GM12878 (cell line): ENCODE results near the gene OR4S1. TPM values are rescaled to one million over a fixed set of nuclear protein-coding genes. Genes with fewer than 3 reads are reported as not detected.

Experiments used
- ATAC-seq: fragments of 200-7000 bp; cut with Tn5 transposase; 3 replicates; pipeline ENCODE4 v1.9.1; 2020; ENCODE audit warnings: mild to moderate bottlenecking, moderate library complexity
- BruUV-seq: library from RNA; stranded (reverse); fragments of 400-500 nt; replicated peaks from 2 replicates; lab custom pipeline; 2021; lab: Mats Ljungman, UMichigan
- CTCF ChIA-PET: fragments of 300-600 bp; sonication (Branson Sonifier 250); formaldehyde crosslinking; extraction: SDS; loops from one replicate; lab custom pipeline; 2021; ENCODE audit warnings: inconsistent platforms; lab: Yijun Ruan, JAX
- POLR2A ChIA-PET: fragments of 350-600 bp; formaldehyde crosslinking; extraction: SDS; loops from one replicate; lab custom pipeline; 2021; ENCODE audit warnings: inconsistent platforms; lab: Charles Lee
- RAD21 ChIA-PET: fragments of 300-600 bp; sonication (Branson Sonifier 250); formaldehyde crosslinking; loops from one replicate; lab custom pipeline; 2023; ENCODE audit warnings: antibody characterized with exemption; ENCODE audit not compliant: unreplicated experiment; lab: Charles Lee
- SMC1A ChIA-PET: fragments of 300-600 bp; sonication (Branson Sonifier 250); formaldehyde crosslinking; loops from one replicate; lab custom pipeline; 2023; ENCODE audit not compliant: unreplicated experiment, uncharacterized antibody; lab: Charles Lee
- DNase-seq: peaks from one replicate; pipeline ENCODE4 v3.0.0-alpha.2; 2011; ENCODE audit warnings: low read depth, low spot score
- FAIRE-seq: peaks from 3 replicates; lab custom pipeline; 2011; peaks lifted over from hg19 to GRCh38; lab: Jason Lieb, UNC
- H2AFZ ChIP-seq: 2 replicates; pipeline ENCODE4 v1.6.0; 2011; ENCODE audit warnings: low read depth, low read length, control low read depth; ENCODE audit not compliant: control insufficient read depth
- H3K27ac ChIP-seq: 2 replicates; pipeline ENCODE4 v1.5.1; 2011; ENCODE audit warnings: control low read depth; ENCODE audit not compliant: control insufficient read depth, insufficient read depth
- H3K27me3 ChIP-seq, 2 experiments: replicated peaks in 1 of 2; 2 replicates each; pipeline versions ENCODE4 v1.6.0 to v1.6.1; 2011; ENCODE audit warnings: low read length in 1 of 2; ENCODE audit not compliant: control insufficient read depth in 2 of 2, insufficient read depth in 2 of 2
- H3K36me3 ChIP-seq, 2 experiments: 2 replicates each; pipeline ENCODE4 v1.5.1; 2011; ENCODE audit warnings: low read length in 1 of 2; ENCODE audit not compliant: control insufficient read depth in 2 of 2, insufficient read depth in 2 of 2
- H3K4me1 ChIP-seq: 2 replicates; pipeline ENCODE4 v1.6.1; 2011; ENCODE audit warnings: mild to moderate bottlenecking, low read length, moderate library complexity, mixed read lengths; ENCODE audit not compliant: control insufficient read depth, insufficient read depth
- H3K4me2 ChIP-seq: 2 replicates; pipeline ENCODE4 v1.6.0; 2011; ENCODE audit warnings: control low read depth; ENCODE audit not compliant: control insufficient read depth, insufficient read depth
- H3K4me3 ChIP-seq: fragments of 200-600 bp; sonication (generic); 2 replicates; pipeline ENCODE4 v1.5.1; 2016
- H3K79me2 ChIP-seq: 2 replicates; pipeline ENCODE4 v1.6.0; 2011; ENCODE audit warnings: low read length; ENCODE audit not compliant: control insufficient read depth, insufficient read depth
- H3K9ac ChIP-seq: 2 replicates; pipeline ENCODE4 v1.8.0; 2011; ENCODE audit warnings: low read length, control low read depth, mixed read lengths; ENCODE audit not compliant: control insufficient read depth, insufficient read depth
- H3K9me3 ChIP-seq: replicated peaks from 3 replicates; pipeline ENCODE4 v1.5.1; 2011; ENCODE audit warnings: mild to moderate bottlenecking, low read length; ENCODE audit not compliant: control insufficient read depth, insufficient read depth
- H4K20me1 ChIP-seq: 2 replicates; pipeline ENCODE4 v1.6.0; 2011; ENCODE audit not compliant: control insufficient read depth, insufficient read depth
- CHD1 ChIP-seq: IDR thresholded peaks from 2 replicates; pipeline ENCODE4 v1.6.1; 2012; ENCODE audit warnings: low read depth, low read length, improper control_type of control experiment
- ELK1 ChIP-seq: IDR thresholded peaks from 2 replicates; pipeline ENCODE4 v1.6.1; 2012; ENCODE audit warnings: low read depth, low read length, improper control_type of control experiment
- HCFC1 ChIP-seq: fragments of 150-350 bp; IDR thresholded peaks from 2 replicates; pipeline ENCODE4 v1.6.1; 2014; ENCODE audit warnings: low read length
- JUNB ChIP-seq: IDR thresholded peaks from 2 replicates; pipeline ENCODE4 v1.6.1; 2016; ENCODE audit warnings: antibody characterized with exemption, mild to moderate bottlenecking
- KLF5 ChIP-seq: fragments of 450-650 bp; IDR thresholded peaks from 2 replicates; pipeline ENCODE4 v1.6.1; 2014; ENCODE audit warnings: mild to moderate bottlenecking; ENCODE audit not compliant: partially characterized antibody
- NR2F1 ChIP-seq: fragments of 450-650 bp; conservative IDR thresholded peaks from 2 replicates; pipeline ENCODE4 v1.6.1; 2017; ENCODE audit warnings: mild to moderate bottlenecking
- PBX3 ChIP-seq: IDR thresholded peaks from 2 replicates; pipeline ENCODE4 v1.6.1; 2011; ENCODE audit warnings: mild to moderate bottlenecking, low read depth, low read length, moderate library complexity; ENCODE audit not compliant: insufficient replicate concordance
- RB1 ChIP-seq: fragments of 450-650 bp; formaldehyde crosslinking; IDR thresholded peaks from 2 replicates; pipeline ENCODE4 v1.6.1; 2017; ENCODE audit warnings: mild to moderate bottlenecking, borderline replicate concordance
- RBBP5 ChIP-seq: fragments of 200-600 bp; sonication (generic); conservative IDR thresholded peaks from 2 replicates; pipeline ENCODE4 v1.6.1; 2016
- RFX5 ChIP-seq: IDR thresholded peaks from 2 replicates; pipeline ENCODE4 v1.6.1; 2011; ENCODE audit warnings: low read depth, low read length, improper control_type of control experiment
- SUZ12 ChIP-seq: fragments of 200-600 bp; sonication (generic); IDR thresholded peaks from one replicate; pipeline ENCODE4 v1.6.1; 2018; ENCODE audit warnings: antibody characterized with exemption, mild to moderate bottlenecking; ENCODE audit not compliant: unreplicated experiment
- TBL1XR1 ChIP-seq: IDR thresholded peaks from 2 replicates; pipeline ENCODE4 v1.6.1; 2012; ENCODE audit warnings: low read depth, low read length, improper control_type of control experiment
- ZNF384 ChIP-seq: IDR thresholded peaks from 2 replicates; pipeline ENCODE4 v1.6.1; 2012; ENCODE audit warnings: low read depth, mild to moderate bottlenecking, low read length, improper control_type of control experiment, borderline replicate concordance
- WGBS: methylation state at CpG from one replicate; pipeline ENCODE4 v1.1.6; 2016; ENCODE audit warnings: low lambda C conversion rate; ENCODE audit not compliant: insufficient replicate concordance, insufficient coverage; ENCODE audit errors: missing lambda C conversion rate; 5-methylcytosine and 5-hydroxymethylcytosine counted together
- in situ Hi-C: fragments of 300-500 bp; cut with MboI; formaldehyde crosslinking; loops from 9 replicates; pipeline ENCODE4 v1.14.3; 2018; ENCODE audit warnings: mixed read lengths
- intact Hi-C: fragments of 100-400 bp; cut with micrococcal nuclease; formaldehyde crosslinking; loops from one replicate; pipeline ENCODE4 v1.14.2; 2022; ENCODE audit not compliant: unreplicated experiment
- polyA plus RNA-seq, 11 experiments: library from polyadenylated mRNA; depleted of rRNA in 4 of 11; unstranded in 6 of 11; stranded (reverse) in 5 of 11; fragments of >200 nt; fragmentation: Nextera tagmentation in 4 of 11; fragmentation: Illumina TruSeq in 1 of 11; extraction: Ambion mirVana in 4 of 11; extraction: Trizol in 1 of 11; gene quantifications; 1 replicate in 1 of 11; 2 replicates in 10 of 11; pipeline versions ENCODE4 v1.2.1 to v1.2.3, GENCODE V29; 2011 to 2016; ENCODE audit warnings: inconsistent platforms in 2 of 11, missing spikeins in 2 of 11, low read depth in 1 of 11
- total RNA-seq, 4 experiments: library from RNA; depleted of rRNA in 3 of 4; stranded (reverse); fragments of >200 nt in 3 of 4; fragmentation: Illumina TruSeq in 1 of 4; extraction: Trizol in 1 of 4; gene quantifications; 2 replicates each; pipeline versions ENCODE4 v1.2.1 to v1.2.3, GENCODE V29; 2013 to 2021
- TF ChIP-seq, protein P1 (sequence below): IDR thresholded peaks from 2 replicates; pipeline ENCODE4 v1.6.1; 2012; ENCODE audit warnings: low read depth, low read length, improper control_type of control experiment
- TF ChIP-seq, protein P2 (sequence below): fragments of 450-650 bp; IDR thresholded peaks from 2 replicates; pipeline ENCODE4 v1.6.1; 2017; ENCODE audit warnings: antibody characterized with exemption, mild to moderate bottlenecking, moderate library complexity

The OR4S1 gene
- total and polyA plus RNA-seq, 10 of the 15 experiments (the other 5 are each of a cell fraction or from before 2014, with no cell fraction given) = not detected

GRCh38 chr11:48354677-48355076, 48.7 kb downstream of the OR4S1 start:
- Histone ChIP-seq H3K79me2 (no peaks in the 10 kb centered on the region), H3K9me3 (no peaks in the 10 kb centered on the region)
- intact Hi-C loops = no loop called here
- TF ChIP-seq NR2F1 (no peak), PBX3 (no peak), KLF5 (no peak), RB1 (no peak), JUNB (no peak), RFX5 (no peak), CHD1 (no peak), ZNF384 (no peak), SUZ12 (no peak), HCFC1 (no peak), ELK1 (no peak), RBBP5 (no peak), TBL1XR1 (no peak)
- TF ChIP-seq, protein P1, sequence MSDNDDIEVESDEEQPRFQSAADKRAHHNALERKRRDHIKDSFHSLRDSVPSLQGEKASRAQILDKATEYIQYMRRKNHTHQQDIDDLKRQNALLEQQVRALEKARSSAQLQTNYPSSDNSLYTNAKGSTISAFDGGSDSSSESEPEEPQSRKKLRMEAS = no peak
- TF ChIP-seq, protein P2, sequence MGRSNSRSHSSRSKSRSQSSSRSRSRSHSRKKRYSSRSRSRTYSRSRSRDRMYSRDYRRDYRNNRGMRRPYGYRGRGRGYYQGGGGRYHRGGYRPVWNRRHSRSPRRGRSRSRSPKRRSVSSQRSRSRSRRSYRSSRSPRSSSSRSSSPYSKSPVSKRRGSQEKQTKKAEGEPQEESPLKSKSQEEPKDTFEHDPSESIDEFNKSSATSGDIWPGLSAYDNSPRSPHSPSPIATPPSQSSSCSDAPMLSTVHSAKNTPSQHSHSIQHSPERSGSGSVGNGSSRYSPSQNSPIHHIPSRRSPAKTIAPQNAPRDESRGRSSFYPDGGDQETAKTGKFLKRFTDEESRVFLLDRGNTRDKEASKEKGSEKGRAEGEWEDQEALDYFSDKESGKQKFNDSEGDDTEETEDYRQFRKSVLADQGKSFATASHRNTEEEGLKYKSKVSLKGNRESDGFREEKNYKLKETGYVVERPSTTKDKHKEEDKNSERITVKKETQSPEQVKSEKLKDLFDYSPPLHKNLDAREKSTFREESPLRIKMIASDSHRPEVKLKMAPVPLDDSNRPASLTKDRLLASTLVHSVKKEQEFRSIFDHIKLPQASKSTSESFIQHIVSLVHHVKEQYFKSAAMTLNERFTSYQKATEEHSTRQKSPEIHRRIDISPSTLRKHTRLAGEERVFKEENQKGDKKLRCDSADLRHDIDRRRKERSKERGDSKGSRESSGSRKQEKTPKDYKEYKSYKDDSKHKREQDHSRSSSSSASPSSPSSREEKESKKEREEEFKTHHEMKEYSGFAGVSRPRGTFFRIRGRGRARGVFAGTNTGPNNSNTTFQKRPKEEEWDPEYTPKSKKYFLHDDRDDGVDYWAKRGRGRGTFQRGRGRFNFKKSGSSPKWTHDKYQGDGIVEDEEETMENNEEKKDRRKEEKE = no peak
- TF ChIP-seq, all 136 proteins: peak for 0
- FAIRE-seq (no peak), ATAC-seq (no peak), DNase-seq (no peak)
- no peak overlapping the region for H3K4me3 ChIP-seq
- 42% methylated on average over 1 of the region's 1 CpG for WGBS
- H2AFZ ChIP-seq = no peak overlapping the region
- H3K36me3 ChIP-seq = no peaks in the 10 kb centered on the region
- no peak overlapping the region for H3K4me2 ChIP-seq
- no TSS peak for BruUV-seq
- ChIA-PET SMC1A (no interaction called here), RAD21 (no interaction called here), POLR2A (no interaction called here), CTCF (no interaction called here)
- H3K4me1 ChIP-seq = no peaks in the 10 kb centered on the region
- H3K9ac ChIP-seq = no peak overlapping the region
- H3K27me3 ChIP-seq = no peaks in the 10 kb centered on the region
- no peak overlapping the region for H3K27ac ChIP-seq
- in situ Hi-C loops = no loop called here
- no peaks in the 10 kb centered on the region for H4K20me1 ChIP-seq
